HG03558 (cell line): ENCODE measurements around the gene FAM83D.
A peak's percentile ranks its signal among the peaks of the same experiment; 100 is the strongest.

Experiments
- ATAC-seq: cut with Tn5 transposase; IDR thresholded peaks from one replicate; pipeline ENCODE4 v1.9.1; 2021; ENCODE audit warnings: moderate number of reproducible peaks; ENCODE audit not compliant: unreplicated experiment; ENCODE audit errors: extremely low read depth

Gene FAM83D, protein sequence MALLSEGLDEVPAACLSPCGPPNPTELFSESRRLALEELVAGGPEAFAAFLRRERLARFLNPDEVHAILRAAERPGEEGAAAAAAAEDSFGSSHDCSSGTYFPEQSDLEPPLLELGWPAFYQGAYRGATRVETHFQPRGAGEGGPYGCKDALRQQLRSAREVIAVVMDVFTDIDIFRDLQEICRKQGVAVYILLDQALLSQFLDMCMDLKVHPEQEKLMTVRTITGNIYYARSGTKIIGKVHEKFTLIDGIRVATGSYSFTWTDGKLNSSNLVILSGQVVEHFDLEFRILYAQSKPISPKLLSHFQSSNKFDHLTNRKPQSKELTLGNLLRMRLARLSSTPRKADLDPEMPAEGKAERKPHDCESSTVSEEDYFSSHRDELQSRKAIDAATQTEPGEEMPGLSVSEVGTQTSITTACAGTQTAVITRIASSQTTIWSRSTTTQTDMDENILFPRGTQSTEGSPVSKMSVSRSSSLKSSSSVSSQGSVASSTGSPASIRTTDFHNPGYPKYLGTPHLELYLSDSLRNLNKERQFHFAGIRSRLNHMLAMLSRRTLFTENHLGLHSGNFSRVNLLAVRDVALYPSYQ

DNA sequence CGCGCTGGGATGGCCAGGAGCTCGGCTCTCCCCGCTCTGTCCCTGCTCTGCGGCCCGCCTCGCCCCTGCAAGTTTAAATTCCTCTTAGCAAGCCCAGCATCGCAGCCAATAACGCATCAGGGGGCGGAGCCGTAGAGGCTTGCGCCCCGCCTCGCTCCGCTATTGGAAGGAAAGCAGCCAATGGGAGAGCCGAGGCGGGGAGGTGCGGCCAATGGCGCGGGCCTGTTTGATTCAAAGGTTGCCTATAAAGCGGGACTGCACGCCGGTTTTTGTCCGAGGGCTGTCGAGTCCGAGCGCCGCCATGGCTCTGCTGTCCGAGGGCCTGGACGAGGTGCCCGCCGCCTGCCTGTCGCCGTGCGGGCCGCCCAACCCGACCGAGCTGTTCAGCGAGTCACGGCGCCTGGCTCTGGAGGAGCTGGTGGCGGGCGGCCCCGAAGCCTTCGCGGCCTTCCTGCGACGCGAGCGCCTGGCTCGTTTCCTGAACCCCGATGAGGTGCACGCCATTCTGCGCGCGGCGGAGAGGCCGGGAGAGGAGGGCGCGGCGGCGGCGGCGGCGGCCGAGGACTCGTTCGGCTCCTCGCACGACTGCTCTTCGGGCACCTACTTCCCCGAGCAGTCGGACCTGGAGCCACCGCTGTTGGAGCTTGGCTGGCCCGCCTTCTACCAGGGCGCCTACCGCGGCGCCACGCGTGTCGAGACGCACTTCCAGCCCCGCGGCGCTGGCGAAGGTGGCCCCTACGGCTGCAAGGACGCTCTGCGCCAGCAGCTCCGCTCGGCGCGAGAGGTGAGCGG lies at the start of gene FAM83D:
TSS of gene FAM83D (plus strand) at position 276 of the 792 bp plus-strand sequence. CDS start at position 302, 26 bp downstream.
- peak; percentile 87 for ATAC-seq

DNA sequence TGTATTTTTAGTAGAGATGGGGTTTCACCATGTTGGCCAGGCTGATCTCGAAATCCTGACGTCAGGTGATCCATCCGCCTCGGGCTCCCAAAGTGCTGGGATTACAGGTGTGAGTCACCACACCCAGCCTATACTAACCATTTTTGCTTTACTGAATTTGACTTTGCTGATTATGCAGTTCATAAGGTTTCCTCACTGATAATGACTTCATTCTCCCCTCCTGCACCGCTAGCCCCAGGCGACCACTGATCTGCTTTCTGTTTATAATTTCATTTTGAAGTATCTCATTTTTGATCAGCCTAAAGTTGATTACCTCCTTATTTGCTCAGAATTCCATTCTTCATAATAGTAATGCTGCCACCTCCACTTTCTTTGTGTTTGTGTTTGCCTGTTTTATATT lies 48.7 kb upstream of the FAM83D start:
- ATAC-seq, result no peak

DNA sequence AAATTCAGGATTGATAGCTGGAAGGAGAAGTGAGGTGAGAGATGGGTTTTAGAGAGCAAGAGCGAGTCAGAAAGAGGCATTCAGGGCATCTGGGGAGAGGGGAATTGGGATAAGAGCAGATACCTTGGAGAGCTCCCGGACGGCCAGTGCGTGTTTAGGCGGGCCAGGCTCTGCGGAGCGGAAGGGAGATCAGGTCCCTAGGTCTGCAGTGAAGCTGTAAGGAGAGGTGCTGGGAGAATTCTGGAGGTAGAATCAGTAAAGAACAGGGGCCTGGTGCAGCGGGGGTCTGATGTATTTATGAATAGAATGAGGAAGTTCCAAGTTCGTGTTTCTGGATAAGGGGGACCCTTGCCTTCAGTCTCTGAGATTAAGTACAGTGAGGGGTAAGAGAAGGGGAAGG lies 47.4 kb upstream of the FAM83D start:
- no peak for ATAC-seq

DNA sequence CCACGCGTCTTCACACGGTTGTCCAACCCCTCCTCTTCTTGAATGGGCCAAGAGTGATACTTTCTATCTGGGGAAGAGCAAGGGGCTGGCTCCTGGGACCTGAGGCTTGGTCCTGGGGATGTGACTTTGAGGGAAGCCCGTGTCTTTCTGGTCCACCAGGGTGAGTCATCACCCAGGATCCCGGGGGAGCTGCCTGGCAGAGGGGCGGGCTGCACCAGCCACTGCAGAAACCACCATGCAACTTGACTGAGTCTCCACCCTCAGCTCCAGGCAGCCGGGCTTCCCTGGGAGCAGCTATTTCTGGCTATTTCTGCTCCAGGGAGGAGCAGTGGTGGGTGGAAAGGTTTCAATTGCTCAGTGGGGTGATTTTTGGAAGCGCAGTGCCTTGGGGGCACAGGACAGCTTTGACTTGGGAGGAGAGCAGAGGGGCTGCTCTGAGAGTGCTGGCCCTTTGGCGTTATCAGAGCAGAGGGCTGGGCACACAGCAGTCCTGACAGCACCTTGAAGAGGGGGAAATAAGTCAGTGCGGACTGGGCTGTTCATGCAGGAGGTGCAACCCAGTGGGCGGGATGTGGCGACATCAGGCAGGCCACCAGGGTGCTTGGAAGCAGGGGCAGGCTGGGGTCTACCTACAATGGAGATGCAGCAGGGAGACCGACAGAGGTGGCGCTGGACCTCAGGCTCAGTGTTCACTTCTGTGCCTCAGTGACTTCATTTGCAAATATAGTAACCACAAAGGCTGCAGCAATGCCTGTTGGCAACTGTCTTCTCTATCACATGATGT lies 45.1 kb upstream of the FAM83D start:
- no peak for ATAC-seq

DNA sequence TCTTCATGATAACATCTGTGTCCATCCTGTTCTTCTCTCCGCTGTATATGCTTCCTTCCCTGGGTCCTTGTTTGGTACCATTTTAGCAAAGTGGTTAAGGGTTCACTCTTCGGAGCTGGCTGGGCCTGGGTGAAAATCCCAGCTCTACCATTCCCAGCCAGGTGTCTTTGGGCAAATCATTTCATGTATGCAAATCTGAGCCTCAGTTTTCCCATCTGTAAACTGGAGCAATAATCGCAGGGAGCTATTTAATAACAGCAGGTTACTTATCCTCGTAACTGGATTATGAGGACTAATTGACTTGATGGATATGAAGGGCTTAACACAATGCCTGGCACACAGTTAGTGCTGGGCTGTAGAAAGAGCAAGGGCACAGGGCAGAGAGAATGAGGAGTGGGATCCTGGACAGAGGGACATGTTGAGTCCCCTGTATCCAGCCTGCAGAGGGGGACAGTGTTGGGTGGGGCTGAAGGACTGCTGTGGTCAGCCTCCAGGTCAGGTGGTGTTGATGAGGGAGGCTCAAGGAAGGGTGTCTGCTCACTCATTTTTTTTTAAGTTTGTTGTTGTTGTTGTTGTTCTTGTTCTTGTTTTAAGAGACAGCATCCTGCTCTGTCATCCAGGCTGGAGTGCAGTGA lies 44.3 kb upstream of the FAM83D start:
- ATAC-seq, result no peak

DNA sequence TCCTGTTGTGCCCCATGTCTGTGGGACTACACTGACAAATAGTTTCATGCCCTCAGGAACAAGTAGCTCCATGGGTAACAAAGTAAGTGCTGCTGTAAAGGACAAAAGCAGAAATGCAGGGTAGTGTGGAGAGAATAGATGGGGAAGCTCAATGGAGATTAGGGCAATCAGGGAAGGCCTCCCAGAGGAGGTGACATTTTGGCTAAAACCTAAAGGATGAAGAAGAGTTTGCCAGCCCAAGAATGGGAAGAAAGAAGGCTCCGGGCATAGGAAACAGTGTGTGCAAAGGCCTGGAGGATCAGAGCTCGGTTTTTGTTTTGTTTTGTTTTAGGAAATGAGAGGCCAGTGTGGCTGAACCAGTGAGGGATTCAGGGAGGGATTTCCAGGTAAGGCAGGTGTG lies 43.6 kb upstream of the FAM83D start:
- no peak for ATAC-seq

DNA sequence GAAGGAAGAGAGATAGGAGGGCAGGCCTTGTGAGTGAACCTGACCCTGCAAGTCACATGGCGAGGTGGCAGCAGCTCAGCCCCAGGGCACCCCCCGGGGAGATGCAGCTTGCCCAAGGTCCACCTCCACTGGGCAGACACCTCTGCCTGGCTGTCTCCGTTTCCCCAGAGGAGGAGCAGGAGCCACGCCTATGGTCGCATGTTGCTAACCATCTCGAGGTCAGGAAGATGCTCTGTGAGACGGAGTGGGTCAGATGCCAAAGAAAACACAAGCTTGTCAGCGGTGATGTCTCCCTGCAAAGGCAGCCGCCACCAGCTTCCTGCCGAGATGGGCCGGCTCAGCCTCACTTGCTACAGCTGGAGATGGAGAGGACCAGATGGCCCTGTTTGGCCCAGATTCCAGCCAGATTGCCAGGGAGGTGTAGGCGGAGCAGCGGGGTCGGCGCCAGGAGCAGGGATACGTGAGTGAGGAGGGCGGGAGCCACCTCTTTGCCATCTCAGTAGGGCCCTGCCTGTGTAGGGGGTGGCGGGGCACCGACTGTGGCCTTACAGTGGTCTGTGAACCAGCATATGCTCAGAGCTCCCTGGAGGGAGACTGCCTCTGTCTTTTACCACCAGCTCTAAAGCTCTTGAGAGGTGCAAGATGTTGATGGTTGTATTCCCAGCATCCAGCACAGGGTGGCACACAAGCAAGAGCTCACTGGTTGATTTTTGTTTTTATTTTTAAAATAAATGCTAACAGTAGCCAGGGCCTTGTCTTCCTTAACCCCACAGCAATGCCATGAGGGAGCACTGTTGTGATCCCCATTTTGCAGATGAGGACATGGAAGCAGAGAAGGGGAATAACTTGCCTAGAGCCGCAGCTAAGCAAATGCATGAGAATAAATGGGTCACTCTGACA lies 42.9 kb upstream of the FAM83D start:
- ATAC-seq, result no peak

DNA sequence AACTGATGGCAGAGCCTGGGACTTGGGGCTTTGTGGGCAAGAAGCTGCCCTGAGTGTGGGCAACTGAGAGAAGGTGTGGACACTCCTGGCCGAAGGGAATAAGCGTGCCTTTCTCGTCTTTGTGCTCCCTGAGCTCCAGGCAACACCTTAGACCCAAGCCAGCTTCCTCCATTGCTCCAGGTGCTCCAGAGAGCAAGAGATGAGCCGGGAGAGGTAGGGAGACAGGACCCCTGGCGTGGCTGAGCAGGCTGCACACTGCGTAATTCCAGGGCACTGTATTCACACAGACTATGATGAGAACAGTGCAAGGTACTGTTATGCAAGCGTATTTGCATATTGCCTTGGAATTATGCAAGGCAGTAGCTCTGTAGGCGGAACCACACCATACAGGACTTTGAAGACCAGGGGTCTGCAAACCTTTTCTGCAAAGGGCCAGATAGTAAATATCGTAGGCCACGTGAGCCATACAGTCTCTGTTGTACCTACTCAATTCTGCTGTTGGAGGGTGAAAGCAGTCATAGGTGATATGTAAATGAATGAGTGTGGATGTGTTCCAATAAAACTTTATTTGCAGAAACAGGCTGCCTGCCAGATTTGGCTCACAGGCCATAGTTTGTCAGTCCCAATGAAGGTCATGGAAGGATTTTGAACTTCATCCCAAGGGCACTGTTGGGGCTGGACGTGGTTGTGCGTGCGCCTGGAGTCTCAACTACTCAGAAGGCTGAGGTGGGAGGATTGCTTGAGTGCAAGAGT lies 42.1 kb upstream of the FAM83D start:
- ATAC-seq, result no peak

DNA sequence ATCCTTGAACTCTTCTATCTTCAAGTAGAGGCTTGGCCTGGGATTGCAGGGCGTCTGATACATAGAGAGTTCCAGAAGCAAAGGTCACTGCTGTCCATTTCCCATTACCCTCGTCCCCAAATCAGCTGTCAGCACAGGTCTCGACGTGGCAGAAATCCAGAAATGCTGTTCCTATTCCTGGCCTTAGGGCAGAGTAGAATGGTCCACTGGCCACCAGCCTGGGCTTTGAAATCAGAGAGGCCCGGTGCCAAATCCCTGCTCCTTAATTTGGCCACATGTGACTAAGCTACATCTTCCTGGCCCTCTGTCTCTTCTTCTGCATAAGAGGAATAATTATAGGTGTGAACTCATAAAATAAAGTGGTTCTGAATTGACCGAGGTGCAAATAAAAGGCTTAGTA lies 40.9 kb upstream of the FAM83D start:
- no peak for ATAC-seq

DNA sequence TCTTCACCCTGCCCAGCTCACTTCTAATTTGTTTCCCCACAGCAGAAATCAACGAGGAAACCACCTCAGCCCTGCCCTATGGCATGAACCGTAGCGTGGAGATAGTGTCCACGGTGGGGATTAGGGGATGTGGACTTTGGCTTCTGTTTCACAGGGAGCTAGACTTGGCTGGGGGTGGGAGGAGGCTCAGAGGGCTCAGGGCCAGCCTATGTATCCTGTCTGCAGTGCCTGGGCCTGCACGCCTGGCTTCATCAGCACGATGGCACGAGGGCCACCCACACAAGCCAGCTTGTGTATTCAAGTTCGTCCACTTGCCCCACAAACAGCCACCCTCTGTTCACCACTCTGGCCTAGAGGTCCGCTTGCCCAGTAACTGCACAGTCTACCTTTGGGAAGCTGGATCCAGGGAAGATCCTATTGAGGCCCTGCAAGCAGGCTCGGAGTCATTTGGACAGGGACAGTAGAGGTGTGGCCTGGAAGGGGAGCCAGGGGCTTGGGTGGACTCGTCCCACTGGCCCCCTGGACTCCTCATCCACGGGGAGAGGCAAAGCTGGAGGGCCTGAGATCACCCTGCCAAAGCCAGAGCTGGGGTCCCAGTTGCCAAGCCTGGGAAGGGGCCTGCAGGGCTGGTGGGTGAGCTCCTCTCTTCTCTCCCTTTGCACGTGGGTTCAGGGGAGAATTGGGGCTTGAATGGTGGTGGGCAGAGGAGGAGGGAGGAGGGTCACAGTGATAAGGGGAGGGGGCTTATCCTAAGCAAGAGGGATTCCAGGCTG lies 38.0 kb upstream of the FAM83D start:
- ATAC-seq, result no peak

DNA sequence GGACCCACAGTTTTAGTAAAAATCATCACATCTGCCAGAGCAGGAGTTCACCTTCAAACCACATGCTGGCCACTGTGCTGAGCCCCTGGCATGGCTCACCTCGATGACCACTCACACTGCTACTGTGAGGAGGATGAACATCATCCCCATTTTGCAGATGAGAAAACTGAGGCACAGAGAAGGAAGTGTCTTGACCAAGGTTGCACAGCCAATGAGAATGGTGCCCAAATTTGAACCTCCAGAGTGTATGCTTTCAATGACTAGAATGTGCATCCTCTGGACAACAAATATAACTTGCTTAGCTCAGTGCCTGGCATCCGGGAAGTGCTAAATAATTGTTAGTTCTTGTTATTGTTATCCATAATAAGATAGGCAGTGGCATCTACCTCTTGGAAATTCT lies 37.2 kb upstream of the FAM83D start:
- no peak for ATAC-seq

DNA sequence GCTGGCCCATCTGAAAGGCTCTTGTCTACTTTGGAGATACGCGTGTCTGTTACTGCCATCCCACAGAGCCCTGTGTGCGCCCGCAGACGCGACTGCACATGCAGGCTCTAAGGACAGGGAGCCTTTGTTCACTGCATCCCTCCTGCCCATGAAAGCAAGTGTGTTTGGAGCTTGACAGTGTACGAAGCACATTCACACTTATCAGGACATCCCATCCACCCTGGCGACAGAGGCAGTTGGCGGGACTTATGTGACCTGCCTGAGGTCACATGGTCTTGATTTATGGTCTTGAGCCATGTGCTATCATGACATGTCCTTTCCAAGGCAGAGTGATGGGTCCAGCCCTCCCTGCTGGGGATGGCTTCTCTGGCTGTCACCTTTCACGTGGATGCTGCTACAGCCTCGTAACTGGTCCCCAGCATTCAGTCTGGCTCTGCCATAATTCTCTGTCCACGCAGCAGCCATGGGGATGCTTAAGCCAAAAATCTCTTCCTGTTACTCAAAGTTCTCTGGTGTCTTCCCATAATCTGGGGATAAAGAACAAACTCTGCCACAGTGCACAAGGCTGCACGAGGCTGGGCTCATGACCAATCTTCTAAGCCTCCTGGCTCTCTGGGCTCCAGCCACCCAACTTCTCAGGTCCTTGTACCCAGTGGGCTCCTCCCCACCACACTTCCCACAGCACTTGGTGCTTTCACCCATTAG lies 36.3 kb upstream of the FAM83D start:
- no peak for ATAC-seq

DNA sequence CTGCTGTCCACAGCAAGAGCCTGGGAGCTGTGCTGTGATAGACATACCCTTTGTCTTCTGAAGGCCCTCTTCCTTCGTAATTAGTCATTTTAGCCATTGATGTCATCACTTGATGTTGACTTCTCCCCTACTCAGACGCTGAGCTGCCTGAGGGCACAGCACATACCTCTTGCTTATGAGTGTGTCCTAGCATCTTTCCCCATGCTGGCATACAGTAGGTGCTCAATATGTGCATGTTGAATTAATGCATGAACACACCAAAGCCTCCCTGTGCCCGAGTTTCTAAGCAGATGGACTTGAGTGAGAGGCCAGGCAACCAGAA lies 35.8 kb upstream of the FAM83D start:
- ATAC-seq, result no peak

DNA sequence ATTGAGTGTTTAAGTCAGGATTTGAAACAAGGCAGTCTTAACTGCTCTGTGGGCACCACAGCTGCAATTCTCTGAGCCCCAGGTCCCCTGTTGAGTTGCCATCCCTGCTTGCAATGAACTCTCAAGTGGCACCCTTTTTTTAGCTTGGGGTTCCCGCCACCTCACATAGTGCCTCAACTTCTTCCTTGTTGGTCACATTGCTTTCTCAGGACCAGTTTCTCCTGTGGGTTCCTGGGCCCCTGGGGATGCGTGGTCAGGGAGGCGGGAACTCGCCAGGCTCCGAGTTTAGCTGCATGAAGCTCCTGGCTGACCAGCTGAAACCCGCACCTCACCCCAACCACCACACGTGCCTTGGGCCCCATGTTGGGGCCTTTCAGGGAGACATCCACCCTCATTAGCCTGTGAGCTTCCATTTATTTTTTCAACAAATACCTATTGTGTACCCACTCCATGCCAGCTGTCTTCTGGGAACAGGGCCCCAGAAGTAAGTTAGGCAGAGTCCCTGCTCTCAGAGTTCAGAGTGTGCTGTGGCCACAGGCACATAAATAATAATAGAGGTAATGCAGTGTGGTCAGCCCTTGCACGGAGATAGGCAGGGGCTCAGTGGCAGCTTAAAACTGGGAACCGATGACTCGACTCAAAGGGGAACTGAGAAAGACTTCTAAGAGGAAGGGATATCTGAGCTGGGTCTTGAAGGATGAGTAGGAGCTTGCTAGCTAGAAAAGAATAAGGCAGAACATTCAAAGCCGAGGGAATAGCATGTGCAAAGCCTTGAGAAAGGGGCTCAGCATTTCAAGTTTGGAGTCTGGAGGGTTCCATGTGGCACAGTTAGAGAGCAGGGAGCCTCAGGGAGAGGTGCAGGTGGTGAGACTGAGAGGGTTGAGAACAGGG lies 33.9 kb upstream of the FAM83D start:
- no peak for ATAC-seq

DNA sequence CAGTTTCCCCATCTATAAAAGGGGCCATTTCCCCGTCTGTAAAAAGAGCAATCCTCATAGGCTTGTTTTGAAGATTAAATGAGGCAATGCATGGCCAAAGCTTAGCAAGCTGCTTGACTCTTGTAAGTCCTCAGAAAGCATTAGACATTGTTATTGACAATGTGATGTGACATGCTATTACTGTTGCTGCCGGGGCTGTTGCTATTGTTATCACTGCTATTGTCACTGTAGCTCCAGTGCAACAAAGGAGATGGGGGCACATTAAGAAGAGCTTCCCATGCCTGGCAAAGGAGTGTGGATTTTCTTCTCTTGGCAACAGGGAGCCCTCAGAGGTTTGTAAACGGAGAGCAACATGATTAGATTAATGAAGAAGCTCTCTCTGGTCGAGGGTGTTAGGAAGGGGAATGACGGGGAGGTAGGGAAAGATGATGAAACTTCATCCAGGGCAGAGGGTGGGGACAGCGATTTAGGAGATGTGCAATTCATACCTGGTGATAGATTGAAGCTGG lies 33.1 kb upstream of the FAM83D start:
- no peak for ATAC-seq

DNA sequence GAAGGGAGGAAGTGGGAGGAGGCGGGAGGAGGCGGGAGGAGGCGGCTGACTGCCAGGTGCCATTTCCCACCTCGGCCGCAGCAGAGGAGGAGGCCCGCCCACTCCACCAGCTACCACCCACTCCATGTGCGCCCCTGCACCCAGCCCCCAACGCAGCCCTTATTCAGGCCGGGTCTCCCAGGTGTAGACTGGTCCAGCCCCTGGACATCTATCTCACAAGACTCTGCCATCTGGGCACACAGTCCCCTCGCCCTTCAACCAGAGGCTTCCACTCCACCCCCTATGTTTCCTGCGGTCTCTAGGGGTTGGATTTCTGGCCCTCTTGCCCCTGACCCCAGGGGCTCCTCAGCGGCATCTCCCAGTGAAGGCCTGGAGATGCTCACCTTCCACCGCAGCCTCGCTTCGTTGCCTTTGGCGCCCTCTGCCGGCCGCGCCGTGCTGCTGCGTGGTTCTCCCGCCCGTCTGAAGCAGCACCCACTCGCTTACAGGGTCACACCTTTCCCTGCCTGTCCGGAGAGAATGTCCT lies 32.6 kb upstream of the FAM83D start:
- no peak for ATAC-seq
